K562 (cell line): ENCODE results near the gene TIMM22. TPM values are rescaled to one million over a fixed set of nuclear protein-coding genes. Genes with fewer than 3 reads are reported as not detected.

Experiments
- ATAC-seq: fragments of 200-7000 bp; cut with Tn5 transposase; 3 replicates; pipeline ENCODE4 v1.9.1; 2020; ENCODE audit warnings: moderate library complexity
- BruUV-seq: library from RNA; stranded (reverse); fragments of 400-500 nt; replicated peaks from 2 replicates; lab custom pipeline; 2021; lab: Mats Ljungman, UMichigan
- CTCF ChIA-PET: fragments of 300-600 bp; formaldehyde crosslinking; extraction: SDS; loops from one replicate; lab custom pipeline; 2021; ENCODE audit warnings: low intra/inter-chr PET ratio; lab: Yijun Ruan, JAX
- POLR2A ChIA-PET: fragments of 300-600, 350-650 bp; sonication (Branson Sonifier 250); formaldehyde crosslinking; extraction: SDS; loops from one replicate; lab custom pipeline; 2021; ENCODE audit warnings: antibody characterized with exemption, inconsistent platforms; lab: Yijun Ruan, JAX
- DNase-seq, 4 experiments: peaks; one replicate each; pipeline versions ENCODE4 v3.0.0 to v3.0.0-alpha.2; 2011 to 2018; ENCODE audit warnings: low spot score in 3 of 4, mixed read lengths in 3 of 4; ENCODE audit errors: extremely low read depth in 1 of 4
- FAIRE-seq: peaks from 2 replicates; lab custom pipeline; 2011; peaks lifted over from hg19 to GRCh38; lab: Jason Lieb, UNC
- H2AFZ ChIP-seq: 2 replicates; pipeline ENCODE4 v1.6.0; 2011; ENCODE audit warnings: low read depth, low read length, control low read depth, inconsistent platforms
- H3K27ac ChIP-seq: fragments of 200-600 bp; 3 replicates; pipeline ENCODE4 v1.8.0; 2011; ENCODE audit warnings: low read depth, mild to moderate bottlenecking, control low read depth, inconsistent platforms, low read length, moderate library complexity, mixed read lengths; ENCODE audit errors: extremely low read depth
- H3K27me3 ChIP-seq, 2 experiments: fragments of 300-600 bp in 1 of 2; 2 replicates in 1 of 2; 3 replicates in 1 of 2; pipeline versions ENCODE4 v1.6.0 to v1.8.0; 2011; ENCODE audit warnings: inconsistent platforms in 2 of 2, low read length in 2 of 2, mild to moderate bottlenecking in 1 of 2, mixed read lengths in 1 of 2, moderate library complexity in 1 of 2; ENCODE audit not compliant: control insufficient read depth in 2 of 2, insufficient read depth in 2 of 2
- H3K36me3 ChIP-seq: fragments of 300-600 bp; 3 replicates; pipeline ENCODE4 v1.8.0; 2011; ENCODE audit warnings: mild to moderate bottlenecking, low read length, inconsistent platforms; ENCODE audit not compliant: control insufficient read depth, insufficient read depth
- H3K4me1 ChIP-seq, 2 experiments: fragments of 200-600 bp in 1 of 2; replicated peaks in 1 of 2; 2 replicates in 1 of 2; 3 replicates in 1 of 2; pipeline versions ENCODE4 v1.5.1 to v1.8.0; 2011; ENCODE audit warnings: inconsistent platforms in 2 of 2, low read length in 2 of 2, mild to moderate bottlenecking in 1 of 2, mixed read lengths in 1 of 2, moderate library complexity in 1 of 2; ENCODE audit not compliant: control insufficient read depth in 2 of 2, insufficient read depth in 2 of 2
- H3K4me2 ChIP-seq: 2 replicates; pipeline ENCODE4 v1.6.1; 2011; ENCODE audit warnings: low read length, control low read depth, inconsistent platforms, mixed read lengths; ENCODE audit not compliant: insufficient read depth
- H3K4me3 ChIP-seq: fragments of 200-600 bp; sonication (generic), shearing (Covaris generic); 2 replicates; pipeline ENCODE4 v1.5.1; 2016; ENCODE audit warnings: control low read depth, inconsistent platforms
- H3K79me2 ChIP-seq: fragments of 200-600 bp; 3 replicates; pipeline ENCODE4 v1.8.0; 2011; ENCODE audit warnings: low read length, inconsistent platforms; ENCODE audit not compliant: control insufficient read depth, insufficient read depth
- H3K9ac ChIP-seq, 2 experiments: 2 replicates each; pipeline versions ENCODE4 v1.6.0 to v1.6.1; 2011; ENCODE audit warnings: low read depth in 2 of 2, low read length in 2 of 2, control low read depth in 1 of 2, inconsistent platforms in 1 of 2, mild to moderate bottlenecking in 1 of 2, mixed read lengths in 1 of 2; ENCODE audit not compliant: insufficient read depth in 1 of 2
- H3K9me1 ChIP-seq: one replicate; pipeline ENCODE4 v1.6.0; 2011; ENCODE audit warnings: inconsistent platforms, mild to moderate bottlenecking, low read length, moderate library complexity; ENCODE audit not compliant: control insufficient read depth, insufficient read depth
- H3K9me3 ChIP-seq: replicated peaks from 2 replicates; pipeline ENCODE4 v1.5.1; 2011; ENCODE audit warnings: low read depth, low read length, inconsistent platforms; ENCODE audit not compliant: control insufficient read depth, insufficient read depth
- H4K20me1 ChIP-seq: replicated peaks from 2 replicates; pipeline ENCODE4 v1.6.1; 2011; ENCODE audit warnings: low read length, inconsistent platforms, mixed read lengths; ENCODE audit not compliant: control insufficient read depth, insufficient read depth
- ELF1 ChIP-seq: fragments of 200-800 bp; sonication (Bioruptor generic); IDR thresholded peaks from 2 replicates; pipeline ENCODE4 v1.6.1; 2016; ENCODE audit warnings: missing genetic modification characterization, missing compliant biosample characterization
- ELF2 ChIP-seq: fragments of 250-450 bp; sonication (Bioruptor Pico); IDR thresholded peaks from 2 replicates; pipeline ENCODE4 v1.5.0; 2021; ENCODE audit warnings: mild to moderate bottlenecking
- FOS ChIP-seq: IDR thresholded peaks from 3 replicates; pipeline ENCODE4 v1.6.1; 2011; ENCODE audit not compliant: insufficient read length; ENCODE audit errors: extremely low read depth
- KAT8 ChIP-seq: fragments of 450-650 bp; IDR thresholded peaks from 2 replicates; pipeline ENCODE4 v1.6.1; 2016; ENCODE audit warnings: low read depth, mild to moderate bottlenecking
- MAFK ChIP-seq: IDR thresholded peaks from 2 replicates; pipeline ENCODE4 v1.6.1; 2011; ENCODE audit warnings: low read length, improper control_type of control experiment
- NR4A1 ChIP-seq, 2 experiments: fragments of 250-450 bp in 1 of 2; fragments of 450-650 bp in 1 of 2; sonication (Bioruptor Pico) in 1 of 2; IDR thresholded peaks; 2 replicates each; pipeline versions ENCODE4 v1.4.0 to v1.6.1; 2016 to 2020; ENCODE audit warnings: mild to moderate bottlenecking in 2 of 2, missing compliant biosample characterization in 1 of 2, missing genetic modification characterization in 1 of 2, moderate library complexity in 1 of 2
- RBM25 ChIP-seq: fragments of 200-400 bp; formaldehyde crosslinking; IDR thresholded peaks from 2 replicates; pipeline ENCODE4 v1.6.1; 2018; ENCODE audit warnings: low read length, low read depth, moderate library complexity; ENCODE audit not compliant: severe bottlenecking
- RBM34 ChIP-seq: fragments of 200-400 bp; formaldehyde crosslinking; IDR thresholded peaks from 2 replicates; pipeline ENCODE4 v1.6.1; 2018; ENCODE audit warnings: low read length, borderline replicate concordance; ENCODE audit not compliant: insufficient read depth
- XRCC5 ChIP-seq: fragments of 200-400 bp; formaldehyde crosslinking; IDR thresholded peaks from 2 replicates; pipeline ENCODE4 v1.6.1; 2017; ENCODE audit warnings: low read depth, mild to moderate bottlenecking, low read length
- ZBTB1 ChIP-seq: sonication (generic); formaldehyde crosslinking; IDR thresholded peaks from 2 replicates; pipeline ENCODE4 v1.8.1; 2023; ENCODE audit warnings: missing genetic modification reagents, low read depth, mild to moderate bottlenecking, borderline replicate concordance
- ZNF75A ChIP-seq: fragments of 450-650 bp; formaldehyde crosslinking; IDR thresholded peaks from 2 replicates; pipeline ENCODE4 v1.4.0; 2020; ENCODE audit warnings: mild to moderate bottlenecking
- ZNF77 ChIP-seq: fragments of 250-450 bp; sonication (Bioruptor Pico); IDR thresholded peaks from 2 replicates; pipeline ENCODE4 v1.5.0; 2020
- WGBS: fragments of 100-300 bp; shearing (Covaris generic); methylation state at CpG from one replicate; pipeline ENCODE4 v1.1.6; 2016; ENCODE audit warnings: low coverage, mixed read lengths; ENCODE audit not compliant: insufficient coverage; ENCODE audit errors: missing lambda C conversion rate; 5-methylcytosine and 5-hydroxymethylcytosine counted together
- in situ Hi-C: fragments of 300-500 bp; cut with MboI; formaldehyde crosslinking; loops from 4 replicates; pipeline ENCODE4 v1.15.0; 2018; ENCODE audit warnings: inconsistent platforms, mixed read lengths
- intact Hi-C: fragments of 100-400 bp; cut with micrococcal nuclease; formaldehyde crosslinking; loops from 2 replicates; pipeline ENCODE4 v1.14.2; 2022
- polyA plus RNA-seq, 8 experiments: library from polyadenylated mRNA; depleted of rRNA in 4 of 8; stranded (reverse) in 5 of 8; unstranded in 3 of 8; fragments of >200 nt; fragmentation: Nextera tagmentation in 2 of 8; fragmentation: Illumina TruSeq in 1 of 8; extraction: Ambion mirVana in 2 of 8; extraction: Trizol in 1 of 8; gene quantifications; 2 replicates each; pipeline versions ENCODE4 v1.2.1 to v1.2.3, GENCODE V29; 2011 to 2014; ENCODE audit warnings: inconsistent platforms in 1 of 8, missing spikeins in 1 of 8
- total RNA-seq, 7 experiments: library from RNA; depleted of rRNA in 6 of 7; stranded (reverse); fragments of >200 nt in 6 of 7; fragmentation: Illumina TruSeq in 2 of 7; extraction: Trizol in 2 of 7; gene quantifications; 2 replicates each; pipeline versions ENCODE4 v1.2.1 to v1.2.3, GENCODE V29; 2011 to 2021; ENCODE audit warnings: low replicate concordance in 1 of 7
- TF ChIP-seq, protein P1 (sequence below): fragments of 250-450 bp; sonication (Bioruptor Pico); IDR thresholded peaks from 2 replicates; pipeline ENCODE4 v1.5.1; 2021; ENCODE audit warnings: mild to moderate bottlenecking
- TF ChIP-seq, protein P2 (sequence below): fragments of 450-650 bp; IDR thresholded peaks from 2 replicates; pipeline ENCODE4 v1.6.1; 2016
- TF ChIP-seq, protein P3 (sequence below): IDR thresholded peaks from 2 replicates; pipeline ENCODE4 v1.6.1; 2011; ENCODE audit not compliant: insufficient read length; ENCODE audit errors: extremely low read depth
- TF ChIP-seq, protein P4 (sequence below): fragments of 200-400 bp; formaldehyde crosslinking; IDR thresholded peaks from 2 replicates; pipeline ENCODE4 v1.6.1; 2017; ENCODE audit warnings: mild to moderate bottlenecking, low read depth, low read length, moderate library complexity

TIMM22 gene
- total and polyA plus RNA-seq, 9 of the 15 experiments (the other 6 are each of a cell fraction or from before 2014, with no cell fraction given) = 5.9 to 14.1 (median 10.3) TPM

DNA sequence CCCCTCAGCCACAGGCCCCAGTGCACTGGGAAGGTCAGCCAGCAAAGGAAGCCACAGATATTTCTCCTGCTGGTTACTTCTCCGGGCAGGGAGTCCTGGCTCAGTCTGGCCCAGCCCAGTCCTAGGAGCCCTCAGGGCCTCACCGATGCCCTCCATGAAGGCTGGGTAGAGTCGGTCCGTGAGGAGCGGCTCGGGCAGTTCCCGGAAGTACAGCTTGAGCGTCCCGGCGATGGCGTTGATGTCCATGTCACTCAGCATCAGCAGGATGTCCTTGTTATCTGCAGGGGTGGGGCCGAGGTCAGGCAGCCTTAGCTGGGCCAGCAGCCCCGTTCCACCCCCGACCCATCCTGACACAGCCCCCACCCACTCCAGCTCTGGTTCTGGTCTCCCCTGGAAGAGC, 13.7 kb downstream of the TIMM22 start (continued):
- TF ChIP-seq, protein P1, sequence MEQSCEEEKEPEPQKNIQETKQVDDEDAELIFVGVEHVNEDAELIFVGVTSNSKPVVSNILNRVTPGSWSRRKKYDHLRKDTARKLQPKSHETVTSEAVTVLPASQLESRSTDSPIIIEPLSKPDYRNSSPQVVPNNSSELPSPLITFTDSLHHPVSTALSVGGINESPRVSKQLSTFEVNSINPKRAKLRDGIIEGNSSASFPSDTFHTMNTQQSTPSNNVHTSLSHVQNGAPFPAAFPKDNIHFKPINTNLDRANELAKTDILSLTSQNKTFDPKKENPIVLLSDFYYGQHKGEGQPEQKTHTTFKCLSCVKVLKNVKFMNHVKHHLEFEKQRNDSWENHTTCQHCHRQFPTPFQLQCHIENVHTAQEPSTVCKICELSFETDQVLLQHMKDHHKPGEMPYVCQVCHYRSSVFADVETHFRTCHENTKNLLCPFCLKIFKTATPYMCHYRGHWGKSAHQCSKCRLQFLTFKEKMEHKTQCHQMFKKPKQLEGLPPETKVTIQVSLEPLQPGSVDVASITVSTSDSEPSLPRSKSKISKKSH (CRISPR knock-in tag) = no peak
- TF ChIP-seq ELF1 (0 out of 2 replicates have a peak, but pooled peaks have one; percentile 21), ELF2 (CRISPR knock-in tag) (no peak), FOS (no peak)
- TF ChIP-seq, protein P2, sequence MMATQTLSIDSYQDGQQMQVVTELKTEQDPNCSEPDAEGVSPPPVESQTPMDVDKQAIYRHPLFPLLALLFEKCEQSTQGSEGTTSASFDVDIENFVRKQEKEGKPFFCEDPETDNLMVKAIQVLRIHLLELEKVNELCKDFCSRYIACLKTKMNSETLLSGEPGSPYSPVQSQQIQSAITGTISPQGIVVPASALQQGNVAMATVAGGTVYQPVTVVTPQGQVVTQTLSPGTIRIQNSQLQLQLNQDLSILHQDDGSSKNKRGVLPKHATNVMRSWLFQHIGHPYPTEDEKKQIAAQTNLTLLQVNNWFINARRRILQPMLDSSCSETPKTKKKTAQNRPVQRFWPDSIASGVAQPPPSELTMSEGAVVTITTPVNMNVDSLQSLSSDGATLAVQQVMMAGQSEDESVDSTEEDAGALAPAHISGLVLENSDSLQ = peak; percentile 74

DNA sequence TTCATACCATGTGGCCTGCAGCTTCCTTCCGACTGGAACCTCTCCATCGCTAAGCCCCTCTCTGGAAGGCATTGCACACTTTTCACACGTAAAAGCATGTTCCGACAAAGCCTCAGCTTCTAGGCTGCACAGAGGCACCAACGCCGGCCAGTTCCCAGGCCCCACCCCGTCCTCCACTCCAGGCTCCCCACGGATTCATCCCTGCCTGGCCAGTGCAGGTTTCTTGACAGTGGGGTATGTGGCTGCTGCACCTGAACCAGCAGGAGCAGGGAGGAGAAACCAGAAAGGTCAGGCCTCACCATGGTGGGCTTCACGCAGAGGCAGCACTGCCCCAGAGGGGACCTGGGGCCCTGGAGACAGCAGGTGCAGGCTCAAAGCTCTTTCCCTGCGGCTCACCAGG, 14.2 kb downstream of the TIMM22 start:
- in situ Hi-C loops = no loop called here
- H3K27ac ChIP-seq = no peak overlapping the region

More for the DNA sequence above, 14.2 kb downstream of the TIMM22 start:
- intact Hi-C loops = no loop called here
- WGBS = 6% methylated on average over 6 of the region's 10 CpGs
- Histone ChIP-seq H3K4me3 (no peak overlapping the region), H3K79me2 (no peaks in the 10 kb centered on the region), H3K4me1 (peaks cover 0 to 19% of the 10 kb centered on the region in 2 experiments; a peak in 2 of 5 replicates), H3K9me3 (no peaks in the 10 kb centered on the region), H2AFZ (no peak overlapping the region), H4K20me1 (no peaks in the 10 kb centered on the region), H3K27me3 (peaks cover 0 to 39% of the 10 kb centered on the region in 2 experiments; a peak in 2 of 5 replicates), H3K9me1 (no peaks in the 10 kb centered on the region), H3K36me3 (no peaks in the 10 kb centered on the region), H3K9ac (no peak overlapping the region), H3K4me2 (no peak overlapping the region)
- no peak for TF ChIP-seq ZNF77
- TF ChIP-seq RBM25 = no peak
- TF ChIP-seq NR4A1 (CRISPR knock-in tag; IDR thresholded peaks at IDR 0.05) = no peak
- no peak for TF ChIP-seq NR4A1 (tag; IDR thresholded peaks at IDR 0.05)
- no peak for TF ChIP-seq MAFK
- no peak for TF ChIP-seq ZBTB1
- no peak for TF ChIP-seq ZNF75A (CRISPR knock-in tag)
- no peak for TF ChIP-seq XRCC5
- TF ChIP-seq RBM34 = no peak
- TF ChIP-seq, protein P3, sequence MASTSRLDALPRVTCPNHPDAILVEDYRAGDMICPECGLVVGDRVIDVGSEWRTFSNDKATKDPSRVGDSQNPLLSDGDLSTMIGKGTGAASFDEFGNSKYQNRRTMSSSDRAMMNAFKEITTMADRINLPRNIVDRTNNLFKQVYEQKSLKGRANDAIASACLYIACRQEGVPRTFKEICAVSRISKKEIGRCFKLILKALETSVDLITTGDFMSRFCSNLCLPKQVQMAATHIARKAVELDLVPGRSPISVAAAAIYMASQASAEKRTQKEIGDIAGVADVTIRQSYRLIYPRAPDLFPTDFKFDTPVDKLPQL = no peak
- no peak for TF ChIP-seq KAT8
- TF ChIP-seq, protein P4, sequence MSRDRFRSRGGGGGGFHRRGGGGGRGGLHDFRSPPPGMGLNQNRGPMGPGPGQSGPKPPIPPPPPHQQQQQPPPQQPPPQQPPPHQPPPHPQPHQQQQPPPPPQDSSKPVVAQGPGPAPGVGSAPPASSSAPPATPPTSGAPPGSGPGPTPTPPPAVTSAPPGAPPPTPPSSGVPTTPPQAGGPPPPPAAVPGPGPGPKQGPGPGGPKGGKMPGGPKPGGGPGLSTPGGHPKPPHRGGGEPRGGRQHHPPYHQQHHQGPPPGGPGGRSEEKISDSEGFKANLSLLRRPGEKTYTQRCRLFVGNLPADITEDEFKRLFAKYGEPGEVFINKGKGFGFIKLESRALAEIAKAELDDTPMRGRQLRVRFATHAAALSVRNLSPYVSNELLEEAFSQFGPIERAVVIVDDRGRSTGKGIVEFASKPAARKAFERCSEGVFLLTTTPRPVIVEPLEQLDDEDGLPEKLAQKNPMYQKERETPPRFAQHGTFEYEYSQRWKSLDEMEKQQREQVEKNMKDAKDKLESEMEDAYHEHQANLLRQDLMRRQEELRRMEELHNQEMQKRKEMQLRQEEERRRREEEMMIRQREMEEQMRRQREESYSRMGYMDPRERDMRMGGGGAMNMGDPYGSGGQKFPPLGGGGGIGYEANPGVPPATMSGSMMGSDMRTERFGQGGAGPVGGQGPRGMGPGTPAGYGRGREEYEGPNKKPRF = no peak
- ATAC-seq = no peak
- CTCF ChIA-PET = no interaction called here
- BruUV-seq = no TSS peak
- no peak for FAIRE-seq
- POLR2A ChIA-PET = interaction anchor here (0.7 kb wide), 1 partner anchor 15 kb away, joined by 4 read pairs; no protein-coding TSS in a partner anchor
- no peak for DNase-seq
